Fibroblast of skin of left quadriceps (primary cell): Measurements from ENCODE around the gene KIDINS220.

Experiments used
- DNase-seq, 2 experiments: peaks; one replicate each; pipeline ENCODE4 v3.0.0-alpha.2; 2013; ENCODE audit warnings: low read depth in 2 of 2

Gene KIDINS220

DNA sequence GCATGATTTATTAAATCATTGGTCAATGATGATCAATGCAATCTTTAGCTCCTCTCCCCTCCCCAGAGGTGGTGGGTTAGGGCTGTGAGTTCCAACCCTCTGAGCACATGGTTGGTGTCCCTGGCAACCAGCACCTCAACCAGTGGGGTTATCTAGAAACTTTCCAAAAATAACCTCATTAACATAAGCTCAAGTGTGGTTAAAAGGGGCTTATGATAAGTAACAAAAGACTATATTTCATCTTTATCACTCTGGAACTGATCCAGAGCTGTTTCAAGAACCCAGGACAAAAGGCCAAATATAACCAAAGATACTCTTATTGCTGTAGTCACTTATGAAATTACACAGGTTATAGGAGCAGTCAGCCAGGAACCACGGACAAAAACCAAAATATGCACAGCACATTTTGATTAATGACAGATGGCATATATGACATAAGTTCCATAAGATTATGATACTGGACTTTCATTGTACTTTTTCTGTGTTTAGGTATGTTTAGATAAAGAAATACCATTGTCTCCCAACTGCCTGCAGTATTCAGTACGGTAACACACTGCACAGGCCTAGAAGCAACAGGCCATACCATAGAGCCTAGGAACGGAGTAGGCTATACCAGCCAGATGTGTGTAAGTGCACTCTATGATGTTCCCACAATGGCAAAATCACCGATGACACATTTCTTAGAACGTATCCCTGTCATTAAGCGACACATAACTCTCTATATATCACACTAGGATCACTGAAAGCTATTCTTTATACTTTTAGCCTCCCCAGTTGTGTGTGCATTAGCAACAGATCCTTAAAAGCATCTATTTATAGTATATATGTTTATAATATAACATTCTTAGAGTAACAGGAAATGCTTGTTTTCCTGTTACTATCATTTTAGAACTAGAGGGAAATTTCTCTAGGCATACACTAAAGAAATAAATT lies 31.9 kb downstream of the KIDINS220 start:
- no peak for DNase-seq

DNA sequence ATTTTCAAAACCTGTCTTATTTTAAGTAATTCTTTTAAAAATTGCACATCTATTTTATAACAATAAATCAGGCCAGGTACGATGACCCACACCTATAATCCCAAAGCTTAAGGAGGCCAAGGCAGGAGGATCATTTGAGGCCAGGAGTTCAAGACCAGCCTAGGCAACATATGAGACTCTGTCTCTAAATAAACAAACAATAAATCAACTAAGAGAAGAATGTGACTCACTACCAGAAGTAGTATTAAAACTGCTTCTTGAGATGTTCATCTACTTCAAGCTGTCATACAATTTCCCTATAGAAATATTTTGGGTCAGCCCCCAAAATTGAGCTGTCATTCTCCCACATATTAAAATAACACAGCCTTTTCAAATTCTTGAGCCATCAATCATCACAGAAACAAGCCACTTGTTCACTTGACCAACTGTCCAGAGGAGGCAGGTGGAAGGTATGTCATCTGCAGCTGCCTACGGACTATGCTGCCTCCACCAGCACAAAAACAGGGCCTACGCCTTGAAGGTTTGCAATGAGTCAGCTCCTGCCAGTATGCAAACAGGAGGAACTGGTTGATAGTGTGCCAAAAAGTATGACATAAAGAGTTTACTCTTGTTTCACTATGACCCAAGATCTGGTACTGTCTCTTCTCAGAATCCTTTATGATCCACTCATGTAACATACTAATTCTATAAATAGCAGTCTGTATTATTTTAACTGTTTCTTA lies 33.6 kb downstream of the KIDINS220 start:
- DNase-seq = peak in 1 of 2 experiments; percentile 7

DNA sequence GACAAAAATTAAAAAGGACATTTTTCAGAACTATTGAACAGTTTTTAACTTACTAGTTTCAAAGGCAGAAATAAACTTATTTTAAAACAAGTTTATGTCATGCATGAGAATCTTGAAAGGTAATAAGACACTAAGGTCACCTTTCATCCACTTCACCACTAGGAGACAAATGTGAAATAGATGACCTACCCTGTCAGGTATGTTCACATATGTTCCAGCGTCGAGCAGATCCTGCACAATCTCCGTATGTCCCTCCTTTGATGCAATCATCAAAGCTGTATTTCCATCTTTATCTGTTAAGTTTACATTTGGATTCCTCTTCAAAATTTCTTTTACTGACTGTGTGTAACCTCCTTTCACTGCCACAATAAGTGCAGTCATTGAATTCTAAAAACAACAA lies 34.7 kb downstream of the KIDINS220 start:
- no peak for DNase-seq

DNA sequence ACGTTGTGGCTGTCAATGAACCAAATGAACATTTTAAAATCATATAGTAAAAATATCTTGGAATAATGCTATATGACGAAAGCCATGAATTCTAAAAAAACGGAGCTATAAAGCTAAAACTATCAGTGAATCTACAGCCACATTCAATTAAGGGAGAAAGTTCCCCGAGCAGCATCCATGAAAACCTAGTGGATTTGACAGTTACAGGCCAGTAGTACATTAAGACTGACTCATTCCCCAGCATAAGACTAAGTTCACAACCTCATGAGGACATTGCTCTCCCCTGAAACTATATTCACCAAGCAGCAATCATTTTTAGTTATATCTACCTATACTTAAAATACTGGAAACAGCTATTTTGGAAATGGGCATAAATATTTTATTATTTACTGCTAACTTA lies 36.6 kb downstream of the KIDINS220 start:
- DNase-seq = no peak

DNA sequence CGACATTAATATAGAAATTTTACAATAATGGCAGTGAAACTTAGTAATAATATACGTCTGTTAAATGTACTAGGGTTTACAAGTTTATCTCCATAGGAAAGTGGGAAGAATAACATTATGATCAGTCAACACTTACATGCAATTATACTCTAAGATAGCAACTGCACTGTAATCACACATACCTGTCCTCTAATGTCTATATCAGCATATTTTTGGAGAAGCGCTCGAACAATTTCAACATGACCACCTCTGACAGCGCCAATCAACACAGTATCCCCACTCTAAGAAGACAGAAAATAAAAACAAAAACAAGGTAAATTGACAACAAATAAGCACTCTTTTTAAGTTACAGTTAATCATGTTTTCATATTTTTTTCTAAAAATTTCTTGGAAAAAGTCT lies 37.2 kb downstream of the KIDINS220 start:
- no peak for DNase-seq

DNA sequence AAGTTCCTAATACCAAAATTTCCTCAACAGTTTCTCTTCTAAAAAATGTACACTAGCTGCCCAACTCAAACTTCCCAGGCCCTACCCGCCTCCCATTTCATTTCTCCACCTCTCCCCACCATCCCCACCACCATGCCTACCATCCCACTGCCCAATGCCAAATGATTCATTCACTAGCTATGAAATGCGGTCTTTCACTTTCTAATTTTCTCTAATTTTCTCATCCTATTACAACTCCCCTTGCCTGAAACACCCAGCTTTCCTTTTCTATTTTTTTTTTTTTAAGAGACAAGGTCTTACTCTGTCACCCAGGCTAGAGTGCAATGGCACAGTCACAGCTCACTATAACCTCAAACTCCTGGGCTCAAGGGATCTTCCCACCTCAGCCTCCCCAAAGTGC lies 38.4 kb downstream of the KIDINS220 start:
- no peak for DNase-seq

DNA sequence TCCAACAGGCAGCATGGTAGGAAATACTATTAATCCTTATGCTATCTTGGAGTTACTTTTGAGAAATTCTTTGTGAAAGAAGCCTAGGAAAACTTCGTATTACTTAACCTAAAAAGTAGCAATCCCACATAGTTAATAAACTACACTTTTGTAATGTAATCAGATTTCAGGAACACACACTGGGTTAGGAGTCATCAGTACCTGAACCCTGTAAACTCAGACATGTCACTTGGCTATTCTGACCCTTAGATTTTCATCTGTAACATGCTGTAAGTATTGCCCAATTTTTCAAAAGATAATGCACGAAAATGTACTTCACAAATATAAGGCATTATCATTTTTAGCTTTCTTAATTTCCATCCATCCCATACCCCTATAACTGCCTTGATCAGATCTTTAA lies 39.0 kb downstream of the KIDINS220 start:
- no peak for DNase-seq

DNA sequence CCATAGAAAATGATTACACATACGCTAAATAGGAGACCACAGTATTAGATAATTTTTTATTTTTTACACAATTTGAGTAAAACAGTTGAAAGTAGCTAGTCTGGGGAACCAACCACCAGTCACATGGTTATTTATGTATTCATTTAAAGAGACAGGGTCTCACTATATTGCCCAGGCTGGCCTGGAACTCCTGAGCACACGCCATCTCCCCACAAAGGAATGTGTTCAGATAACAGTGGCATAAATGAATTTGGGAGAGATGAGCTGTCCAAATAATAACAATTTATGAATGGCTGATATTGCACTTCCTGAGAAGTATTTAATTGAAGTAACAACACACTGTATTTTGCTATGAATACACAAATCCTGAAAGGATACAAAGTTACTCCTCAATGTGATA lies 39.7 kb downstream of the KIDINS220 start:
- DNase-seq = no peak

DNA sequence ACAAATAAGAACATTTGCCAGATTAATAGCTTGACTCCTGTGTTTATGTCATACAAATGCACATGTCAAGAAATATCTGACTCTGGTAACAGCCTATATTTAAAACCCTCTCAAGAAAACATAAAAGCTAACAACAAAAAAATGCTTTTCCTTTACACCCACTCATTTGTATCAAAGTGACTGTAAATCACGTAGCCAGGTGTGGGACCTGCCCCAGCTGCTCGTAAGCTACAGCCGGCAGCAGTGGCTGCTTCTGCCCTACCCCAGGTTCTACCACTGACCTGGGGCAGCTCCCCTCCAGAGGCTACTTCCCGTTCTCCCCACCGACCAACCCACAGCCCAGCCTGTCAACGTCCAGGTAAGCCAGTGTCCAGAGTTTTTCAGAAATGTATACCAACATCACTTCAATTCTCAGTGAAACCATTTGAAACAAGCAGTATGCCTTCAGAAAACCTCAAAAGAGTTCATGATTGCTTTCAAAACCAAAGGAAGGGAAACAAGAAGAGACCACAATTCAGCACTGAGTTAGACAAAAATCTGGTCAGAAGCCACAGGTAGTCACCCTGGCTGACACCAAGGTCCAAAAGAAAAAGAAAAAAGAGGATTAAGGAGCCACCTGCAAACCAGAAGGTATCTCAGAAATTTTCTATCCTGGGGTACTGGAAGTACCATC lies 40.4 kb downstream of the KIDINS220 start:
- no peak for DNase-seq

DNA sequence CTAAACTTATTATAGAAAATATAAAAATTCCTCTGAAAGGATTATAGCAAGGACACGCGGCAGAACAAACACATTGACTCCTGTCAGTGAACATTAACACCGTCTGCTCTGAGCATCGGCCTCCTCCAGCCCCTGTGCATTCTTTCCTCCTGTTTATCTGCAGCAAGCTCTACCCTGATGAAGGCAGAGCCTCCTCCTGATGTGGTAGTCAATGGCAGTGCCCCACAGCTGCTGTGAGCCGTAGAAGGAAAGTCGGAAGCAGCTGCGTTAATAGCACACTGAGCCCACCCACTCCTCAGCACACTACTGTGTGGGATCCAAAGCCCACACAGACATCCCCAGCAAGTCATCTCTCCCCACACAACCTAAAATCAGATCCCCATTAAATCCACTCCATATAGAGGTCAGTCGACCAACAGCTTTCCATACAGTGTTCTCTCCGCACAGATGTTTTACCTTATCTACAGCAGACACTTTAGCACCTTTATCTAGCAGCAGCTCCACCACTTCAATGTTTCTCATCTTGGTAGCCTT lies 41.0 kb downstream of the KIDINS220 start:
- no peak for DNase-seq

DNA sequence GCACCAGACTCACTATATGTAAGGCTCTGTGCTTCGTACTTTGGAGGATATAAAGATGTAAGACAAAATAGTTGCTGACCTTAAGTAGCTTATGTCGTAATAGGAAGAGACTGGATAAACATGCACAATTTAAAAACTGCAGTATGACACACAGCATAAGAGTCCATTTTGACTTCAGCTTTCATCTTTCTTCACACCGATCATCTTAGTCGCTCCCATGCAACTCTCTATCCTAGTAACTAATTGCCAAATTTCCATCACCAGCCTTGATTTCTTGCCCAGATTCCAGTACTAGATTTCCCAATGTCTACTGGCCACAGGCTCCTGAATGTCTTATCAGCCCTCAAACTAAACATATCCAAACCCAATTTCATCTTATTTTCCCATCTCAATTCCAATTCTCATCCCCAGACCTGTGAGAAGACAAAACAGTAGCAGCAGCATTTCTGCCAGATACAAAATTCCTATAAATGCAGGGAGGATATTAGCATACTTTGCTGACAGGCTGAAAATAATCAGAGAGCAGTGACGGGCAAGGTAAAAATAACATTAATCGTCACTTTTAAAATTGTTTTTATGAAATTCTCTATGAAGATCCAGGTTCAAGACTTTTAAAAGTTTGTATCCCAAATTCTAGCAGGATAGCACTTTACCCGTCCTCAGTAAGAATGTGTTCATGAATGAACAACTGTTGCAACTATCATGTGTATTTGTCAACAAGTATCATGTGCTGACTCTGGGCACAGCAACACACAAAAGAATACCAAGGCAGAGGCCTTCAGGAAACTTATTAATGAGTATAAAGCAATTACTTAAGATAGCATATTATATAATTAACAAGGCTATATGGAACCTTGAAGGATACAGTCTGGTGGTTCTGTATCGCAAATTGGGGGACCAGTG lies 42.2 kb downstream of the KIDINS220 start:
- peak; percentile 65 to 71 for DNase-seq

DNA sequence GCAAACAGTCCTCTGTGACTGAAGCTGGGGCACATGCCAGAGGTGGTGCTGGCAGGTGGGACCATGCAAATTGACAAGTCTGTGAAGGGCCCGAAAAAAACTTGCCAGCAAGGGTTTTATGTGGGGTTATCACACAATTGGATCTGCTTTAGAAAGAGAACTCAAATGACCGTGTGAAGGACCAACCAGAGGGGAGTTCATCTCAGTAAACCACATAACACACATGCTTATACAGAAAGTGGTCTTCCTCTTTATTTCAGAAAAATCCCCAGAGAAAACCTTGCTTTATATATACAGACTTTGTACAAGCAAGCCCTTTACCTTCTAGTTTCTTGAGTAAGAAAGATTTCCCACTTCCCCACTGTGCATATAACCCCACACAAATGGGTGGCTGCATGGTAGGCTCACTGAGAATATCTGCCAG lies 46.7 kb downstream of the KIDINS220 start:
- DNase-seq = no peak

DNA sequence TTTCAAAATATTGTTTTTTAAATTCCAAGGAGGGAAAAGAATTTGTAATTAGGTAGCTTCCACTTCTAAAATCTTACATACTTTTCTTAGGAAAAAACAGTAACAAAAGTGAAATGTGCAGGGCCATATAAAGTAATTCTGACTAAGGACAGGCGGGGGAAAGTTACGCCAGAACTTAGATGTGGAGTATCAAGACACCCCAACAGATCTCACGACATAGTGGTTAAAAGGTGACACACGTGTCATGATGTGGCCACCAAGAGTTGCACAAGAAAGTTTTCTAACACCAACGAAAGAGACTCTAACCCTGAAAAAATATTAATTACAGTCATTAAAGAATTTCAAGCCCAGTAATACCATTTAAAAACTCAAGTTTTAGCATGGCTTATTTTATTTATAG lies 51.0 kb downstream of the KIDINS220 start:
- no peak for DNase-seq

DNA sequence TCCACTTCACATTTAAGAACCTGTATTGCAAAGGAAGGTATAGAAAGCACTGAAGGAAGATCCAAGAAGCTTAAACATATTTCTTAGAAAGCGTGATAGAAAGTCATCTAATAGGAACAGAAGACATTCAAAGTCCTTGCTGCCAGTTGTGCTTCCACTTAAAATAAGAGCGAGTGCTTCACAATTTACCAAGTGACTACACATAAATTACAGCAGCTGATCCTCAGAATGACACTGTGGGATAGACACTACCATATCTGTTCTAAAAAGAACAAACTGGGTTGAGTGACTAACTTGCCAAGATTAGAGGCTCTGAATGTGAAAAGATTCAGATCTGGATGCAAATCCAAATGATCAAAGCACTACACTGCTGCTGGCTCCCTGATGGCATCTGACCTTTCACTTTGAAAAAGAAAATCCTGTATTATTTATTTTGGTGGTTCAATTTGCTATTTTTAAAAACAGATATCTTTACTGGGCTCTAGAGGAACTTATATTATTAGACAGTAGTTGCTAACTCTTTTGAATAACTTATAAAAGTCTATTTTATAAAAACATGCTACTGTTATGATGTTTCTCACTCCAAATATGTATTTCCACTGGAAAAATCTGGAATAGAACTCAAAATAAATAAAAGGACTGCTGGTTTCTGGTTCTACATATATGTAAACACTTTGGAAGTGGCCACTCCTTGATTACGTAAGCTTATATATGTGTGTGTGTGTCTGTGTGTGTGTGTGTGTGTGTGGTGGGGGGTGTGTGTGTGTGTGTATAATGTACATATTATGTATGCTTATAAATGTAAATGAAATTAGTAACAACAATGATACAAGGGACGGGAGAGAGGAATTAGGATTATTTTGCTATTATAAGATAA lies 57.4 kb downstream of the KIDINS220 start:
- DNase-seq = no peak

DNA sequence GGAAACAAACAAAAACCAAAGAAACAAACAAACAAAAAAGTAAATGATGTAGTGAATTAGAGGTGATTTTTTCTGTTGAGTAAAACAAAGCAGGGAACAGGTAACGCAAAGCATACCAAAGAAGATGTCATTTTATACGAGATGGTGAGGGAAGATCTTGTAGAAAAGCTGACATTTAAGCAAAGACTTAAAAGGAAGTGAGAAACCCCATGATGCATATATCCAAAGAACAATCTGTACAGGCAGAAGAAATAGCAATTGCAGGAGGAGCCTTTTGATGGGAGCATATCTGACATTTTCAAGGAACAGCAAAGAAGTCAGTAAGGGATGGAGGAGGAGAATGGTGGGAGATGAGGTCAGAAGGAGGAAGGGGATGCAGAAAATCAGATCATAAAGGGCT lies 63.0 kb downstream of the KIDINS220 start:
- no peak for DNase-seq

DNA sequence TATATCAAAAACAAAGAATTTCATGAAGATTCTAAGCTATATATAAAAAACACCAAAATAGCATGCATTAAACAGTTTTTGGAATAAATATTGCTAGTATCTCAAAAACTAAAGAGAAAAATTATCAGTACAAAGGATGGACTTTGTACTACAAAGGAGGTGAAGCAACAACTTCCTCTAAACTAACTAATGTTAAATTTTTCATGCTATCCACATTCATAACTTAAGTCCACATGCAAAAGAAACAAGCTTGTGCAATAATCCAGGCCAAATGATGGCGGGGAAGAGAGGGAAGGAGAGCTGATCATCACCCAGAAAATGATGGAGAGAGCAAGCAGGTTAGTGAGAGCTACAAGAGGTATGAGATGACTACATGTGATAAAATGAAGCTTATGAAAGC lies 70.1 kb downstream of the KIDINS220 start:
- DNase-seq = no peak

DNA sequence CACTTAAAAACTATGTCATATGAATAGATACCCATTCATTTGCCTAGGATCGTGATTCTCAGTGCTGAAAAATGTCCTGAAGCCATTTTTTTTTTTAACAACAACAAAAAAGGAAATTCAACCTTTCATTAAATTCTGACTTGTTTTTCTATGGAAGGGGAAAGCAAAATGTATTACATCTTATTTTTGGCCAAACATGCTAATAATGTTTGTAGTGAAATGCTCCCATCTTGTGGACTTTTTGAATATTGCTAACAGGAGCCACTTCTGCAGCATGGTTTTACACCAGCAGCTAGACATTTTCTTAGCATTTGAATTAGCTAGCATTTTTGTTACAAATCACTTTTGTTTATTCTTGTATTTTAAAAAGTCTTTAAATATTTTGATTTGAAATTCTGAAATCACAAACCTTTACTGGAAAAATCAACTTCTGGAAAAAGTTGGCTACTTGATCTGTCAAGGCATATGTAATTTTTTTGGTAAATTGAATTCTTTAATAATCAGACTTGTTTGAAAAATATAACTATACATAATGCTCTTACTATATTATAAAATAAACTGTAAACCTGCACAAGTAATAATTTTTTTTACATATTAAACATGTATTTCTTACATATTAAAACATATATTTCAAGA lies 75.8 kb downstream of the KIDINS220 start:
- peak; percentile 23 to 31 for DNase-seq

DNA sequence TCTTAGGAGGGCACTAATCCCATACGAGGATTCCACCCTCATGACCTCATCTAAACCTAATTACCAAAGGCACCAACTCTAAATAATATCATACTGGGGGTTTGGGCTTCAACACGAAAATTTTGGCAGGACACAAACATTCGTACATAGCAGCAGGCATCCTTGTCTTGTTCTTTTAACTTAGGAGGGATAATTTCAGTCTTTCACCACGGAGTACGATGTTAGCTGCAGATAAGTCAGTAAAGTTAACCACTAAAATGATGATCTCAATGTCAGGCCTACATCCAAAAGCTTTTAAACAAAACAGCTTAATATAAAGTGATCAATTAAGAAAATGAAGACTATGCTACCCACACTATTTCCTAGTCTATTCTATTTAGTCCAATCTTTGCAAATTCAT lies 80.7 kb downstream of the KIDINS220 start:
- no peak for DNase-seq

DNA sequence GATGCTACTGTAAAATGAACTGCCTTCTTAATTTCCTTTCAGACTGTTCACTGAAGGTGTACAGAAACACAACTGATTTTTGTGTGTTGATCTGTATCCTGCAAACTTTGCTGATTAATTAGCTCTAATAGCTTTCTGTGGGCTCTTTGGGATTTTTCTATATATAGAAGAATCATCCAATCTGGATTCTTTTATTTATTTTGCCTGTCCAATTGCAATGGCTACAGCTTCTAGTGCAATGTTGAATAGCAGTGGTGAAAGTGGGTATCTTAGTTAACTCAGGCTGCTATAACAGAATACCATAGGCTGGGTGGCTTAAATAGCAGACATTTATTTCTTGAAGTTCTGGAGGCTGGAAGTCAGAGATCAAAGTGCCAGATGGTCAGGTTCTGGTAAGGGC lies 81.2 kb downstream of the KIDINS220 start:
- DNase-seq = no peak
